BJ (cell line): ENCODE data around the gene OVOL1. TPM values are rescaled to one million over a fixed set of nuclear protein-coding genes. Genes with fewer than 3 reads are reported as not detected.

Experiments used
- CTCF ChIA-PET: fragments of 350-600 bp; formaldehyde crosslinking; extraction: SDS; loops from one replicate; lab custom pipeline; 2021; ENCODE audit warnings: antibody characterized with exemption, inconsistent platforms; lab: Yijun Ruan, JAX
- POLR2A ChIA-PET: fragments of 300-600 bp; sonication (Branson Sonifier 250); formaldehyde crosslinking; extraction: SDS; loops from one replicate; lab custom pipeline; 2021; ENCODE audit warnings: antibody characterized with exemption; lab: Charles Lee
- DNase-seq: peaks from one replicate; pipeline ENCODE4 v3.0.0-alpha.2; 2011; ENCODE audit warnings: low read depth
- H3K27me3 ChIP-seq: 2 replicates; pipeline ENCODE4 v1.6.0; 2011; ENCODE audit warnings: low read length; ENCODE audit not compliant: control insufficient read depth, insufficient read depth
- H3K36me3 ChIP-seq: 2 replicates; pipeline ENCODE4 v1.5.1; 2011; ENCODE audit warnings: low read length; ENCODE audit not compliant: control insufficient read depth, insufficient read depth
- H3K4me3 ChIP-seq: 2 replicates; pipeline ENCODE4 v1.5.1; 2011; ENCODE audit warnings: low read depth, mild to moderate bottlenecking, control low read depth, low read length
- CTCF ChIP-seq: IDR thresholded peaks from 2 replicates; pipeline ENCODE4 v1.5.1; 2011; ENCODE audit warnings: low read depth, mild to moderate bottlenecking, control low read depth, inconsistent platforms, low read length, moderate library complexity; ENCODE audit not compliant: insufficient read depth
- polyA plus RNA-seq: library from polyadenylated mRNA; depleted of rRNA; stranded (reverse); fragments of >200 nt; gene quantifications from 2 replicates; pipeline ENCODE4 v1.2.3, GENCODE V29; 2011

The OVOL1 gene
- polyA plus RNA-seq, 1 experiment, result not detected

- CTCF ChIA-PET, result interaction anchor here (0.6 to 6.1 kb wide), 7 partner anchors 14 to 66 kb away, joined by 3 to 57 read pairs (median 20); partner anchors contain the start of genes KAT5 and RNASEH2C
- no peaks in the 10 kb centered on the region for H3K27me3 ChIP-seq
- H3K36me3 ChIP-seq, result peaks cover 17% of the 10 kb centered on the region
- H3K4me3 ChIP-seq, result no peak overlapping the region
- POLR2A ChIA-PET, result no interaction called here
- TF ChIP-seq CTCF, result no peak
- DNase-seq, result no peak
Observed at GRCh38 chr11:65777821-65778361, 9.0 kb upstream of the OVOL1 start.

DNA sequence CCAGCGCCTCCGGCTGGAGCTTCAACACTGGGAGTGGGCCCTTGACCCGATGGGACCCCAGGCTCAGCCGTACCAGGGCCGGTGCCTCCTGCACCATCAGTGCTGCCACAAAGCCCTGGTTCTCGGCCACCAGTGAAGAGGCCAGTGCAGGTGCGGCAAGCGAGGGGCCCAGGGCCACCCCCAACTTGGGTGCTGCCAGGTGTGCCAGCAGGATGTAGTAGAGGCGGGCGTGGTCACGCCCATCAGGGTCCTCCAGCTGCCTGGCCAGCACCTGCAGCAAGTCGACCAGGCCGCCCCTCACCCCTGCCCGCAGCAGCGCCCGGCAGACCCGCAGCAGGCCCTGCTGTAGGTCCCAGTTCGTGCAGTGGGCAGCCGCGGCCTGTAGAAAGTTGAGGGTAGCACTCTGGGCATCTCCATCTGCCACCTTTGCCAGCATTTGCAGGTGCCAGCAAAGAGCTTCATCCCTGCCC, 8.4 kb upstream of the OVOL1 start:
- Histone ChIP-seq H3K4me3 (no peak overlapping the region), H3K27me3 (no peaks in the 10 kb centered on the region), H3K36me3 (peaks cover 17% of the 10 kb centered on the region)
- CTCF ChIA-PET, result interaction anchor here (0.6 to 6.1 kb wide), 15 partner anchors 8 to 210 kb away, joined by 3 to 57 read pairs (median 12); partner anchors contain the start of genes KAT5, RNASEH2C and SNX32
- POLR2A ChIA-PET, result no interaction called here
- TF ChIP-seq CTCF, result no peak
- DNase-seq, result no peak

DNA sequence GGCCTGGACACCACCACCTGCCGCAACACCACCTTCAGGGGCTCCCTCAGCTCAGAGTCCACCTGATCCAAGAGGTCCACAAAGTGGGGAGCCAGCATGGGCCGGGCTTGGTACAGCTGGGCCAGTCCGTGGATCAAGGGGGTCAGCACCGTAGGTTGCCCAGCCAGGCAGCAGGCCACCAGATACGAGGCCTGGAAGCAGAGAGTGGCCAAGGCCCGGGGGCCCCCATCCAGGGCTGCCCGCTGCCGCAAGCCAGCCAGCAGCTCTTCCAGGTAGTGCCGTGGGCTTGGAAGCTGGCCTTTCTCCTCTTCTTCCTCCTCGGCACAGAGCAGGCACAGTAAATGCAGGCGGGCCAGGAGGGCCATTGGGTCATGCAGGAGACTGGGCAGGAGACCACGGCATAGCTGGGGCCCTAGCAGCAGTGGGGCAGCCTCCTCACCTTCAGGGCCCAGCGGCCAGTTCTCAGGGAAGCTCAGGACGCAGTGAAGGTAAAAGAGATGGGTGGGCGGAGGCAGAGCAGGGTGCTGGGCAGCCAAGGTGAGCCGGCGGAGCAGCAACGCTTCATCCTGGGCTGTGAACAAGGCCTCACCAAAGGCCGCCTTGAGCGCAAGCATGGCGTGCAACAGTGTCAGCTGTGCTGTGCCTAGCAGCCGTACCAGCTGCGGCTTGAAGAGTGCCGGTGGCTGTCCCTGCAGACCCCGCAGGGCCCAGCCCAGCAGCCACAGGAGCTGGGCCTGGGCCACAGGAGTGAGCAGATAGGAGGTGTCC, 7.8 kb upstream of the OVOL1 start:
- no peaks in the 10 kb centered on the region for H3K27me3 ChIP-seq
- DNase-seq, result no peak
- POLR2A ChIA-PET, result interaction anchor here (0.6 kb wide), 1 partner anchor 114 kb away, joined by 10 read pairs; no protein-coding TSS in a partner anchor
- TF ChIP-seq CTCF, result no peak
- peaks cover 17% of the 10 kb centered on the region for H3K36me3 ChIP-seq
- peak overlapping the region; percentile 98 for H3K4me3 ChIP-seq
- CTCF ChIA-PET, result interaction anchor here (0.5 to 6.1 kb wide), 42 partner anchors 9 to 644 kb away, joined by 3 to 57 read pairs (median 5); partner anchors contain the start of genes CCDC85B, CFL1, KAT5 and MUS81

DNA sequence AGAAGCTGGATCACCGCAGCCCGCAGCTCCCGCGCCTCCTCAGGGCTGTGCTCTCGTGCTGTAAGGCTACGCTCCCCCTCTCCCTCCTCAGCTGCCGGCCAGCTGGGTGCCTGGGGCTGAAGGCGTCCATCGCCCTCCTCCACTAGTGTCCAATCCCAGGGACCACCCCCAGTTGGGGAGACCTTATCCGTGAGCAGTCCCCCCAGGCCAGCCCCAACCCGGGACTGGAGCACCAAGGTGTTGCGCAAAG, 7.3 kb upstream of the OVOL1 start:
- CTCF ChIA-PET, result interaction anchor here (0.5 to 6.1 kb wide), 49 partner anchors 9 to 962 kb away, joined by 3 to 57 read pairs (median 4); partner anchors contain the start of genes CCDC85B, CFL1, KAT5 and MUS81
- H3K27me3 ChIP-seq, result 0 out of 2 replicates have a peak, but pooled peaks cover 1% of the 10 kb centered on the region
- no peak for DNase-seq
- H3K4me3 ChIP-seq, result peak overlapping the region; percentile 98
- H3K36me3 ChIP-seq, result peaks cover 17% of the 10 kb centered on the region
- POLR2A ChIA-PET, result interaction anchor here (0.6 kb wide), 1 partner anchor 113 kb away, joined by 10 read pairs; no protein-coding TSS in a partner anchor
- TF ChIP-seq CTCF, result no peak
